ENCODE results near the gene GPR107.

GRCh38 chr9:130029223-130029973 lies 24.3 kb upstream of the GPR107 start:
- TF ChIP-seq CTCF (IDR thresholded peaks at IDR 0.05) (no peak), POLR2A (IDR thresholded peaks at IDR 0.05) (no peak)

Measured in right lobe of liver (tissue), 4 donors.